Thoracic aorta endothelial cell (primary cell): ENCODE measurements around the gene CAPN13. TPM values are rescaled to one million over a fixed set of nuclear protein-coding genes. Genes with fewer than 3 reads are reported as not detected.

Experiments used
- small RNA-seq: library from RNA; depleted of rRNA; stranded (forward); fragments of <200 nt; gene quantifications from one replicate; pipeline ENCODE3, GENCODE V24; 2012
- total RNA-seq: library from RNA; depleted of rRNA; stranded (reverse); fragments of >200 nt; gene quantifications from 2 replicates; pipeline ENCODE4 v1.2.3, GENCODE V29; 2012

Gene CAPN13
- not detected in 2 replicates for total RNA-seq

GRCh38 chr2:30807249-30807648 is at the start of gene CAPN13:
Gene CAPN13 (minus strand): TSS chr2:30807446. CDS start chr2:30787325, 20,121 bp downstream.

Small RNA genes lying within 50 kb of the gene (small RNA-seq; reads per million reads assigned to genes)
- not detected for gene AC092569.1
